Stimulated activated CD4-positive, alpha-beta T cell treated with anti-CD3 and anti-CD28 coated beads, Interleukin-1b, Interleukin-23, amount 100 ng/mL, for 4 hours (primary cell): ENCODE data around the gene MXI1.
"Not testable (repeated sequence)": the region's sequence is repeated elsewhere in the genome, so short reads cannot be mapped to it uniquely, and the experiment has no call there.

Experiments used
- DNase-seq, 2 donors: peaks; one replicate each; pipeline ENCODE4 v3.0.0-alpha.2; 2020; ENCODE audit warnings: low read depth in 2 of 2

Gene MXI1

DNA sequence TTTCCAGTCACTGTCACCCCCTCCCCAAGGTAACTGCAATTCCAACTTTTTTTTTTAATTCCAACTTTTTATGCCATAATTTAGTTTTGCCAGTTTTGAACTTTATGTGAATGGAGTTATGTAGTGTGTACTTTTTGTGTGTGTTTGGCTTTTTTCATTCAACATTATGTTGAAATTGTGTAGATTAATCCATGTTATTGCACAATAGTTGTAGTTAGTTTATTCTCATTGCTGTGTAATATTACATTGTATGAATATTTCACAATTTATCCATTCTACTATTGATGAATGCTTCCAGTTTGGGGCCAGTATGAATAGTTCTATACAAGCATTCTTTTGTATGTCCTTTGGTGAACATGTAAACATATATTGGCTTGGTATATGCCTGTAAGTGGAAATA lies 32.5 kb downstream of the MXI1 start:
- no peak for DNase-seq

GRCh38 chr10:110241407-110241806 lies 34.0 kb downstream of the MXI1 start:
- DNase-seq, result no peak

DNA sequence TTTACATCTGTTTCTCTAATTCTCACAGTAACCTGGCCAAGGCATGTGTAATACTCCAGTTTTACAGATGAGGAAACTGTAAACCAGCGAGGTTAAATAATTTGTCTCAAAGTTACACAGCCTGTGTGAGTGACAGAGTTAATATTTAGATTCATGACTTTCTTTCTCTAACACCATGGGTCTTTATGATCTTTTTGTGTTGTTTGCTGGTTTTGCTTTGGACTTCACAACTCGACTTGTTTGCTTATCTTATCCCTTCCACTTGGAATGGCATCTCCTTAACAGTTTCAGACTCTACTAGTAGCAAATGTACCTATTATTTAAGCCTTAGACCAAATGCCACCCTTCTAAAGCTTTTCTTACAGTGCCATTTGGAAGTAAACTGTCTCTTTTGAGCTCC lies 34.4 kb downstream of the MXI1 start:
- no peak for DNase-seq

DNA sequence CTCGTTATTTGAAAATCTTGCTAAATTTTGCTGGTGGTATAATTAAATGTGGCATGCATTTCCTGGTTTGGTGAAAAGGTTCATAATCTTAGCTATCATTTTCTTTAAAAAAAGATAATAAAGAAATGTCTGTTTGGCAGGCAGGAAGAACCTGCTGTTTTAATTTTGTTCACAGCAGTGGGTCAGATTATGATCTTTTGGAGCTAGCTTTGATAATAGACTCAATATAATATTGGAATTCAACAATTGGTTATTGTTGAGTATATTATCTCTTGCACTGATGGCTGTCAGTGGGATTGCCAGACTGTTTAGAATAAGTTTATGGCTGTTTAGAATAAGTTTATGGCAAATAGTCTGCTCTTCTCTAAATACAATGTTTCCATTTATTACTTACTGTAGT lies 35.1 kb downstream of the MXI1 start:
- DNase-seq, result no peak

GRCh38 chr10:110244550-110244949 lies 37.1 kb downstream of the MXI1 start:
- DNase-seq, result no peak

DNA sequence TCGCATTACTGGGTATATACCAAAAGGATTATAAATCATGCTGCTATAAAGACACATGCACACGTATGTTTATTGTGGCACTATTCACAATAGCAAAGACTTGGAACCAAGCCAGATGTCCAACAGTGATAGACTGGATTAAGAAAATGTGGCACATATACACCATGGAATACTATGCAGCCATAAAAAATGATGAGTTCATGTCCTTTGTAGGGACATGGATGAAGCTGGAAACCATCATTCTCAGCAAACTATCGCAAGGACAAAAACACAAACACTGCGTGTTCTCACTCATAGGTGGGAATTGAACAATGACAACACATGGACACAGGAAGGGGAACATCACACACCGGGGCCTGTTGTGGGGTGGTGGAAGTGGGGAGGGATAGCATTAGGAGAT lies 40.4 kb downstream of the MXI1 start:
- not testable (repeated sequence) for DNase-seq

DNA sequence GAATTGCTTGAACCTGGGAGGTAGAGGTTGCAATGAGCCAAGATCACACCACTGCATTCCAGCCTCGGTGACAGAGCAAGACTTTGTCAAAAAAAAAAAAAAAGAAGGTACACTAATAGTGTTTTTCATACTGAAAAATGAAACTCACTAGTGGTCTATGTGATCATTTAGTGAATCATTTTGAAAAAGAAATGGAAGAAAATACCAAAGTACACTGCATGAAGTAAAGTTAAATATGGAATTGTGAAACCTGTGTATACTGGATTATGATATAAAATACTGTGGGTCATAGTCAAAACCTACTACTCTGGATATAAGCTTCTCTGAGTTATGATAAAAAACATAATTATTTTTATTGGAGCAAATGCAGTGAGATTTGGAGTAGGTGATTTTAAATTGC lies 42.1 kb downstream of the MXI1 start:
- DNase-seq, result not testable (repeated sequence)

- not testable (repeated sequence) for DNase-seq
Observed at GRCh38 chr10:110251392-110251791, 44.0 kb downstream of the MXI1 start.

DNA sequence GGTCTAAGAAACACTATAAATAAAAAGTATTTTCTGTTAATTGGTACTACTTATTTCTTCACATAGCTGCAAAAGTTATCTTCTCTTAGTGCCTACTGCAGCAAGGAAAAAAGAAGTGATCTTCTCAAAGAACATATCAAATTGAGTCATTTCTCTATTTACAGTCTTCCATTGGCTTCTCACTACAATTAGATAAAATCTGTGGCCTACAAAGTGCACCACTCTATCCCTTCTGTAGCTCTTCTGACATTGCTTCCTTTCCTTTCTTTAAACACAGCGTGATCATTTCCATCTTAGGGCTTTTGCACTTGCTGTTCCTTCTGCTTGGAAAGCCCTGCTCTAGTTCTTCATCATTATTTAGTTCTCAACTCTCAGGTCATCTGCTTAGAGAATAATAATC lies 44.7 kb downstream of the MXI1 start:
- no peak for DNase-seq

DNA sequence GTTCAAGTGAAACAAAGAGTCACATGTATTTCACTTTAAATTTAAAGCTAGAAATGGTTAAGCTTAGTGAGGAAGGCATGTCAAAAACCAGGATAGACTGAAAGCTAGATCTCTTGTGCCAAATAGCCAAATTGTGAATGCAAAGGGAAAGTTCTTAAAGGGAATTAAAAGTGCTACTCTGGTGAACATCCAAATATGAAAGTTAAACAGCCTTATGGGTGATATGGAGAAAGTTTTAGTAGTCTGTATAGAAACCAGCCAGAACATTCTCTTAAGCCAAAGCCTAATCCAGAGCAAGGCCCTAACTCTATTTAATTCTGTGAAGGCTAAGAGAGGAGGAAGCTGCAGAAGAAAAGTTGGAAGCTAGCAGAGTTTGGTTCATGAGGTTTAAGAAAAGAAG lies 47.1 kb downstream of the MXI1 start:
- no peak for DNase-seq

GRCh38 chr10:110258542-110258941 lies 51.1 kb downstream of the MXI1 start:
- no peak for DNase-seq

GRCh38 chr10:110259317-110259716 lies 51.9 kb downstream of the MXI1 start:
- no peak for DNase-seq

GRCh38 chr10:110260746-110261477 lies 53.5 kb downstream of the MXI1 start:
- no peak for DNase-seq

DNA sequence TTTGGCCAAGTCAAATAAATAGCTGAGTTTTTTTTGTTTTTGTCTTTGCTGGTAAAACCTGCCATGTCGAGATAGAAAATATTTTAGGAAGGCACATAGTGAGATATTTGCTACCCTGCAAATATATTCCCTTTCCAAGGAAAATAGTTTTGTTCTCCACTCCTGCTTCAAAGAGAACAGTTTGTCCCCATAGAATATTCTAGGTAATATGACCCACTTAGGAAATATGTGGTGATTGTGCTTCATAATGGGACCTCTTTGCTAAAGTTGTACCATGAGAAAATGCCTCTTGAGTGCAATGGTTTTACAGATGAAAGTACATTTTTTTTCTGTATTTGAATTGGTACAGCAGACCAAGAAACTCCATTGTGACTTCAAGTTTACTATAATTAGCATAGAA lies 55.8 kb downstream of the MXI1 start:
- DNase-seq, result no peak

DNA sequence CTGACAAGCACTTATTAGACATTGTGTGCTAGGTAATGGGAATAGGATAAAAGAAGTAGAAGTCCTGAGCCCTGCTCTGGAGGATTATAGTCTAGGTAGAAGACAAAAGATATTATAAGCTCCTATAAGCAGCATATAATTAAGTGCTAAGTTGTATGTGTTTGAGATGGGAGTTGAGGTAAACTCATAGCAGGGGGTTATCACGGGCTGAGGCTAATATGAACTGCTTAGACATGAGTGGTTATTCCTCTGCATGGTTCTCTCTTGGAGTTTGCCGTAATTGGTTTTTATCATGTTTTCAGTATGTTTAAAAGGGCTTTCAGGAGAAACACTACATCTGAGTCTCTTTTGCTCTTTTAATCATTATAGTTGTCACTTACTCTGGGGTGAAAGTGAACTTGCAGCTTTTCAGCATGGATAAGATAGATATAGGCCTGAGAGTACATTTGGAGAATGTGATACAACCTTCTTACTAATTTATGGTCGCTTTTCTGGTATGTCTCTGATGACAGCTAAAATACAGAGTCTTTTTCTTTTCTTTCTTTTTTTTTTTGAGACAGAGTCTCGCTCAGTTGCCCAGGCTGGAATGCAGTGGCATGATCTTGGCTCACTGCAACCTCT lies 58.3 kb downstream of the MXI1 start:
- DNase-seq, result no peak

GRCh38 chr10:110267276-110267675 lies 59.9 kb downstream of the MXI1 start:
- no peak for DNase-seq

DNA sequence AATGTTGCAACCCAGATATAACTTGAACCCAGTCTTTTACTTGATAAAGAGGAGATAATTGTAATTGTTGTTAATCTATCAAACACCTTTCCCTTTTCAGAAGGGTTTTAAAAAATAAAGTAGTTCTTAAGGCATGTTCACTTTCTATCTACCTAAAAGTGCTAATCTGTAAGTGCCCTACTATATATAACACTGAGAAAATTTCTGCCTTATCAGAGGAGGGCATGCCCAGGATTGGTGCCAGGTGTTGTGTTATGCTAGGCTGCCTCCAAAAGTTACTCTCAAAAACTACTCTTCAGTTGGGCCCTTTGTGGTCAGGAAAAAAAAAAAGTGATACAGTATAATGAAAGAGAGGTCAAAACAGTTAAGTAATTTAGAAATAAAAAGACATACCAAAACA lies 61.0 kb downstream of the MXI1 start:
- DNase-seq, result no peak

DNA sequence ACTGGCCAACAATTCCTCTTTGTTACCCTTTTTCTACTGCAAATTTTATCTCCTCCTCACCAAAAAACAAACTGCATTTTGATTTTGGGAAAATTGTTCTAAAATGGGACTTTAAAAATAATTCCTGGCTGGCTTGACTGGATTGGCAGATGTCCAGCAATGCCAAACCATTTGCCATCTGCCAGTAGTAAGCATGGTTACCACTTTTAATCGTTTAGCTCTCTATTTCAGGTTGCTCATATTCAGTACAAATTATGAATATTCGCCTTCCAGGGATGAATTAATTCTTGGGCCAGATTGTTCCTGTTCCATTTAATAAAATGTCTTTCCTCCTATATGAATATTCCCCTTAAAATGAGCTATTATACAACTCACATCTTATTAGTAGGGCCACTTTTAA lies 61.6 kb downstream of the MXI1 start:
- DNase-seq, result no peak

- DNase-seq, result peak in 1 of 2 donors; percentile 5
Observed at GRCh38 chr10:110269374-110270318, 62.2 kb downstream of the MXI1 start.

- not testable (repeated sequence) for DNase-seq
Observed at GRCh38 chr10:110272995-110273394, 65.6 kb downstream of the MXI1 start.

- DNase-seq, result peak; percentile 10 to 15
Observed at GRCh38 chr10:110273474-110273873, 66.1 kb downstream of the MXI1 start.

DNA sequence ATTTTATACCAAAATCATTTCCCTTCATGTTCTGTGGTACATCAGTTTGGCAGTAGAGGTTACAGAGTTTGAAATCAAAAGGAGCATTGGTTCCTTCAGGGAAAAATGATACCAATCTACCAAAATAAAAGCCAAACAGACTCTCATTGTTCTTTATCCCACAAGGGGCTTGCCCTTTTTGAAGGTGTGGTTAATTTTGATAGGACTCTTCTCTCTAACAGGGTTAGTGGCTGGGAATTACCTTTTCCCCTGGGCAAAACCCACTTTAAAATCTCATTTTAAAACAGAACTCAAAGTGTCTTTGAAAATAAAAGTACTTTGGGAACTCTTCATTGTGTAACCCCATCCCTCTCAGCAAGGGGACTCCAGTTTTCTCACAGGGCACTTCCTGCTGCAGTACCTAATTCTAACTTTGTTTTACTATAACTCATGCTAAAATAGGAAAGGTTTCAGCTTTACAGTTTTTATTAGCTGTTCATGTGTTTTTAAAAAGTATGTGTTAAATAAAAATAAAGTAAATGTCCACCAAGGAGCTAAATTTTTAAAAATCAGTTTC lies 66.7 kb downstream of the MXI1 start:
- no peak for DNase-seq
